Psoas muscle (tissue), 8 donors: ENCODE results near the gene GALNT9. TPM values are rescaled to one million over a fixed set of nuclear protein-coding genes. Genes with fewer than 3 reads are reported as not detected.

Source experiments
- ATAC-seq, 4 donors: fragments of 200-7000 bp; cut with Tn5 transposase; one replicate each; pipeline ENCODE4 v1.9.1; 2020; ENCODE audit warnings: moderate library complexity in 3 of 4, mild to moderate bottlenecking in 2 of 4
- DNase-seq, 2 donors: peaks; one replicate each; pipeline ENCODE4 v3.0.0-alpha.2; 2020
- H3K27ac ChIP-seq: fragments of 200-600 bp; one replicate; pipeline ENCODE4 v1.8.0; 2022
- H3K27me3 ChIP-seq, 3 donors: fragments of 200-600 bp in 1 of 3; one replicate each; pipeline versions ENCODE4 v1.6.1 to v1.8.0; 2013 to 2022; ENCODE audit warnings: low read length in 2 of 3, mild to moderate bottlenecking in 2 of 3, moderate library complexity in 1 of 3; ENCODE audit not compliant: insufficient read depth in 3 of 3
- H3K36me3 ChIP-seq, 2 donors: fragments of 200-600 bp in 1 of 2; one replicate each; pipeline versions ENCODE4 v1.6.1 to v1.8.0; 2013 to 2022; ENCODE audit warnings: low read depth in 1 of 2, mild to moderate bottlenecking in 1 of 2, moderate library complexity in 1 of 2; ENCODE audit not compliant: insufficient read depth in 1 of 2
- H3K4me1 ChIP-seq: fragments of 200-600 bp; one replicate; pipeline ENCODE4 v1.8.0; 2022
- H3K4me3 ChIP-seq: fragments of 200-600 bp; one replicate; pipeline ENCODE4 v1.8.0; 2022; ENCODE audit warnings: mild to moderate bottlenecking
- H3K9me3 ChIP-seq: fragments of 200-600 bp; one replicate; pipeline ENCODE4 v1.8.0; 2022
- WGBS, 3 donors: extraction: QIAGEN DNeasy Blood & Tissue Kit; methylation state at CpG; one replicate each; pipeline versions ENCODE4 v1.1.6 to v1.1.7; 2013; 5-methylcytosine and 5-hydroxymethylcytosine counted together
- intact Hi-C, 2 donors: fragments of 100-400 bp; cut with DNase I; formaldehyde crosslinking; loops; one replicate each; pipeline versions ENCODE4 v1.11.0 to v1.14.2; 2022
- polyA plus RNA-seq, 3 donors: library from polyadenylated mRNA; stranded (reverse); fragments of 200-250 nt; gene quantifications; one replicate each; pipeline ENCODE4 v1.2.3, GENCODE V29; 2013
- total RNA-seq, 4 donors: library from RNA; stranded (reverse); fragmentation: NEBNext Ultra II Directional in 2 of 4; extraction: Animal tissue kit (Norgen Biotek cat#: 25700) in 2 of 4; gene quantifications; one replicate each; pipeline versions ENCODE4 v1.2.1 to v1.2.4, GENCODE V29; 2021 to 2023
- TF ChIP-seq, protein P1 (sequence below): fragments of 200-600 bp; IDR thresholded peaks from one replicate; pipeline ENCODE4 v1.8.0; 2022; ENCODE audit warnings: antibody characterized with exemption
- donor health status: healthy with polysubstance abuse.
- donor health status: DM: no; HTN: no; CAD: no; lungs with moderate emphysema.
- donor health status: Bipolar disorder and iron deficiency.
- donor health status: healthy.
- donor health status: DM: yes; HTN: yes; CAD: no.
- donor health status: DM: no; HTN: no; CAD: no.
- donor health status: DM: no; HTN: no; CAD: no.
- donor health status: DM: yes; HTN: yes; CAD: no.

The GALNT9 gene
- total and polyA plus RNA-seq, 7 donors, result 0.01 to 0.21 (median 0.08) TPM; not detected in 4

DNA sequence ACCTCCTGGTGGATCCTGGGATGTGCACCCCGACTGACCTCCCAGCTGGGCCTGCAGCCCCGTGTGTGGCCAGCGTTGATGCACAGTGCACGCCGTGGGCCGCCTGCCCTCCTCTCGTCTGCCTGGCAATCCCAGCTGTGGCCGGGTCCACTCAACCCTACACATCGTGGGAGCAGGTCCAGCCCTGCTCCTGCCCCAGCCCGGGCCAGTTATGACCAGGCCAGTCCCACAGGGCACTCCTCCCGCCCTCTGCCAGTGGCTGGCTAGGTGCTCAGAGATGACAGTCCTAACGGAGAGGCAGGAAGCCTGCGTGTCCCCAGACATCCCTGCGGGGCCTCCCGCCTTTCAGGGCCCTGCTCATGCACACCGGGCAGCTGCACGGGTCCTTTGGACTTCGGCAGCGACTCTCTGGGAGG lies 10.8 kb downstream of the GALNT9 start:
- H3K27me3 ChIP-seq, result peaks cover 0 to 60% (median 20%) of the 10 kb centered on the region in 3 donors

DNA sequence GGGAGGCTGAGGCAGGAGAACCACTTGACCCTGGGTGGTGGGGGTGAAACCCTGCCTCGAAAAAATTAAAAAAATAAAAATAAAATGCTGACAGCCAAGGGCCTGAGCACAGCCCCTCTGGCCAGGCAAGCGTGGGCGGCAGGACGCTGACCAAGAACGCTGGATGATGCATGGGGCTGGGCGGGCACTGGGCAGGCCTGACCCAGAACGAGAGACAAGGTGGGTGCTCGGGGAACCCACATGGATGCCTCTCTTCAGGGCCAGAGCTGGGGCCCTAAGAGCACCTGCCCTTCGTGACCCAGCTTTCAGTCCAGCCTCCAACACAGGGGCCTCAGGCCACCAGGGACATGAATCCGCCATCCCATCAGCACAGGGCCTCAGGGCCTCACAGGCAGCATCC lies 11.3 kb downstream of the GALNT9 start:
- TF ChIP-seq, protein P1, sequence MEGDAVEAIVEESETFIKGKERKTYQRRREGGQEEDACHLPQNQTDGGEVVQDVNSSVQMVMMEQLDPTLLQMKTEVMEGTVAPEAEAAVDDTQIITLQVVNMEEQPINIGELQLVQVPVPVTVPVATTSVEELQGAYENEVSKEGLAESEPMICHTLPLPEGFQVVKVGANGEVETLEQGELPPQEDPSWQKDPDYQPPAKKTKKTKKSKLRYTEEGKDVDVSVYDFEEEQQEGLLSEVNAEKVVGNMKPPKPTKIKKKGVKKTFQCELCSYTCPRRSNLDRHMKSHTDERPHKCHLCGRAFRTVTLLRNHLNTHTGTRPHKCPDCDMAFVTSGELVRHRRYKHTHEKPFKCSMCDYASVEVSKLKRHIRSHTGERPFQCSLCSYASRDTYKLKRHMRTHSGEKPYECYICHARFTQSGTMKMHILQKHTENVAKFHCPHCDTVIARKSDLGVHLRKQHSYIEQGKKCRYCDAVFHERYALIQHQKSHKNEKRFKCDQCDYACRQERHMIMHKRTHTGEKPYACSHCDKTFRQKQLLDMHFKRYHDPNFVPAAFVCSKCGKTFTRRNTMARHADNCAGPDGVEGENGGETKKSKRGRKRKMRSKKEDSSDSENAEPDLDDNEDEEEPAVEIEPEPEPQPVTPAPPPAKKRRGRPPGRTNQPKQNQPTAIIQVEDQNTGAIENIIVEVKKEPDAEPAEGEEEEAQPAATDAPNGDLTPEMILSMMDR, result no peak
- peak; percentile 2 to 29 for DNase-seq
- Histone ChIP-seq H3K9me3 (no peaks in the 10 kb centered on the region), H3K4me3 (no peak overlapping the region), H3K27me3 (peaks cover 0 to 55% (median 20%) of the 10 kb centered on the region in 3 donors), H3K4me1 (no peaks in the 10 kb centered on the region), H3K27ac (no peak overlapping the region), H3K36me3 (no peaks in the 10 kb centered on the region)
- intact Hi-C loops, result no loop called here
- ATAC-seq, result no peak
- 84 to 87% (median 84%) methylated on average over 10 of the region's 10 CpGs for WGBS, 3 donors

More for the DNA sequence above, 10.8 kb downstream of the GALNT9 start:
- H3K36me3 ChIP-seq, result no peaks in the 10 kb centered on the region
- WGBS, 3 donors, result 65 to 77% (median 67%) methylated on average over 19 of the region's 19 CpGs
- H3K4me1 ChIP-seq, result no peaks in the 10 kb centered on the region
- peak; percentile 7 to 37 for DNase-seq
- no peaks in the 10 kb centered on the region for H3K9me3 ChIP-seq
- H3K27ac ChIP-seq, result no peak overlapping the region
- H3K4me3 ChIP-seq, result no peak overlapping the region
- intact Hi-C loops, result no loop called here
- no peak for ATAC-seq
- TF ChIP-seq, protein P1, result no peak

DNA sequence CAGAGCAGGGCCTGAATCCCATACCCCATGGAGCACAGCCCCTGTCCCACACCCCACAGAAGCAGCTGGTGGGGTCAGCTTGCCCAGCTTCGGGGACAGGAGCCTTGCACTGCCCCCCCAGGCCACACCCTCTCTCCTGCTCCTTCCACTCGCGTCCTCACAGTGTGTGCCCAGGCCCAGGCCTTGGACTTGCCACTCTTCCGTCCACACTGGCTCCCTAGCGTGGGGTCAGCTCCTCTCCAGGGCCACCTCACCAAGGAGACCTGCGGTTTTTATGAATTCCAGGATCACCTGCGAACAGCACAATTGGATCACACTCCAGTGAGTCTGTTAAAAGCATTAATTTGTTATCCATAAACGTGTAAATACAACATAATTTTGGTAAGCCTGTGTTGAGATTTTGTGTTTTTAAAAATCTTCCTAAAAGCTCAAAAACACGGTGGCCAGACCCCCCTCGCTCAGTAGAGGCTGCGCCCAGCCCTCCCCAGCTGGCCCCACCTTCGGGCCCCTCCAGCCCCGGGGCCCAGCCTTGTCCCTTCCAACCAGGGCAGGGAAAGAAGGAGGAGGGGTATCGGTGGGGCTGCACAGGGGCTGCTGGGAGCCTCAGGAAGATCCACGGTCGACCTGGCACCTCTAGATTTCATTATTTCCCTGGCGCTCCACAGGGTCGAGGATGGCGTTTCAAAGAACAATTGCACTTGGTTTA lies 12.0 kb downstream of the GALNT9 start:
- TF ChIP-seq, protein P1, result no peak
- no peak for ATAC-seq
- no peaks in the 10 kb centered on the region for H3K4me1 ChIP-seq
- H3K4me3 ChIP-seq, result no peak overlapping the region
- DNase-seq, result peak in 1 of 2 donors; percentile 26
- WGBS, 3 donors, result 71 to 74% (median 73%) methylated on average over 19 of the region's 19 CpGs
- peaks cover 0 to 48% (median 15%) of the 10 kb centered on the region in 3 donors for H3K27me3 ChIP-seq
- H3K27ac ChIP-seq, result no peak overlapping the region
- peaks cover 3% of the 10 kb centered on the region for H3K9me3 ChIP-seq
- intact Hi-C loops, result no loop called here
- no peaks in the 10 kb centered on the region for H3K36me3 ChIP-seq

DNA sequence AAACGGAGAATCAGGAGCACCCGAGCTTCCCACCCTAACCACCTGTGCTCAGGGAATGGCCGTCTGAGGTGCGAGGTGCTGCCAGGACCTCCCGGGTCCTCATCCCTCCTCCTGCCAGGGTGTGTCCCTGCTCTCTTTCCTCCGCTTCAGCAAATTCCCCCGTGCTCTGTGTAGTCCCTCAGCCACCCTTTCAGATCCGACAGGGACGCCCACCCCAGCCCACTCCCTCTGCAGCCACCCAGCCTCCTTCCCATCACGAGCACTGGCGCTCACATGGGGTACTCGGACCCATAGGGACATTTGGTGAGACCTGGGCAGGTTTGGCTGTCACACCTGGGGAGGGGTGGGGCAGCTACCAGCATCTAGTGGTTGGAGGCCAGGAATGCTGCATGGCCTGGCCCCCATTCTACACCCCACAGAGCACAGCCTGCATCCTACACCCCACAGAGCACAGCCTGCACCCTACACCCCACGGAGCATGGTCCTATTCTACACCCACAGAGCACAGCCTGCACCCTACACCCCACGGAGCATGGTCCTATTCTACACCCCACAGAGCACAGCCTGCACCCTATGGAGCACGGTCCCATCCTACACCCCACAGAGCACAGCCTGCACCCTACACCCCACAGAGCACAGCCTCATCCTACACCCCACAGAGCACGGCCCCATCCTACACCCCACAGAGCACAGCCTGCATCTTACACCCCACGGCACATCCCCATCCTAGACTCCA lies 12.7 kb downstream of the GALNT9 start:
- no peak for ATAC-seq
- TF ChIP-seq, protein P1, result no peak
- Histone ChIP-seq H3K27me3 (peaks cover 0 to 41% (median 13%) of the 10 kb centered on the region in 3 donors), H3K27ac (no peak overlapping the region), H3K4me3 (no peak overlapping the region), H3K4me1 (no peaks in the 10 kb centered on the region), H3K9me3 (peaks cover 9% of the 10 kb centered on the region), H3K36me3 (no peaks in the 10 kb centered on the region)
- peak; percentile 4 to 33 for DNase-seq
- WGBS, 3 donors, result 66 to 71% (median 67%) methylated on average over 17 of the region's 17 CpGs
- intact Hi-C loops, result no loop called here
